Stimulated activated CD4-positive, alpha-beta T cell treated with anti-CD3 and anti-CD28 coated beads, Interleukin-1b, Interleukin-23, amount 100 ng/mL, for 4 hours (primary cell): ENCODE results near the gene CD48.

Source experiments
- DNase-seq, 2 donors: peaks; one replicate each; pipeline ENCODE4 v3.0.0-alpha.2; 2020; ENCODE audit warnings: low read depth in 2 of 2

CD48 gene

GRCh38 chr1:160676869-160677597 is 34.6 kb downstream of the CD48 start:
- DNase-seq: no peak

- DNase-seq: peak; percentile 60 to 64
Measured at GRCh38 chr1:160675641-160676410, 35.8 kb downstream of the CD48 start.

- no peak for DNase-seq
Measured at GRCh38 chr1:160674415-160674814, 37.2 kb downstream of the CD48 start.

- DNase-seq: no peak
Measured at GRCh38 chr1:160672789-160673695, 38.6 kb downstream of the CD48 start.

- DNase-seq: no peak
Measured at GRCh38 chr1:160671603-160672517, 39.8 kb downstream of the CD48 start.

GRCh38 chr1:160670701-160671100 is 40.9 kb downstream of the CD48 start:
- DNase-seq: no peak

GRCh38 chr1:160669802-160670201 is 41.8 kb downstream of the CD48 start:
- DNase-seq: no peak

- DNase-seq: no peak
Measured at GRCh38 chr1:160669276-160669675, 42.3 kb downstream of the CD48 start.

- DNase-seq: no peak
Measured at GRCh38 chr1:160667896-160668295, 43.7 kb downstream of the CD48 start.

GRCh38 chr1:160666079-160666442 is 45.6 kb downstream of the CD48 start:
- no peak for DNase-seq

- DNase-seq: no peak
Measured at GRCh38 chr1:160665330-160666078, 46.1 kb downstream of the CD48 start.

GRCh38 chr1:160664573-160665051 is 47.0 kb downstream of the CD48 start:
- no peak for DNase-seq

- DNase-seq: no peak
Measured at GRCh38 chr1:160662910-160663309, 48.7 kb downstream of the CD48 start.

GRCh38 chr1:160659566-160659965 is 52.1 kb downstream of the CD48 start:
- DNase-seq: no peak

GRCh38 chr1:160658814-160659193 is 52.8 kb downstream of the CD48 start:
- no peak for DNase-seq

- no peak for DNase-seq
Measured at GRCh38 chr1:160658162-160658813, 53.3 kb downstream of the CD48 start.

GRCh38 chr1:160657250-160657781 is 54.3 kb downstream of the CD48 start:
- DNase-seq: no peak

GRCh38 chr1:160656737-160657136 is 54.9 kb downstream of the CD48 start:
- no peak for DNase-seq

- no peak for DNase-seq
Measured at GRCh38 chr1:160653620-160654016, 58.0 kb downstream of the CD48 start.
